Activated CD4-positive, alpha-beta memory T cell treated with anti-CD3 and anti-CD28 coated beads for 36 hours (primary cell): ENCODE measurements around the gene LMBRD2. TPM values are rescaled to one million over a fixed set of nuclear protein-coding genes. Genes with fewer than 3 reads are reported as not detected.
"Not testable (repeated sequence)": the region's sequence is repeated elsewhere in the genome, so short reads cannot be mapped to it uniquely, and the experiment has no call there.

Source experiments
- CTCF ChIA-PET: fragments of 350-600 bp; sonication (Branson Sonifier 250); formaldehyde crosslinking; loops from one replicate; lab custom pipeline; 2021; ENCODE audit warnings: antibody characterized with exemption, inconsistent platforms; lab: Charles Lee
- POLR2A ChIA-PET: fragments of 350-600 bp; sonication (Branson Sonifier 250); formaldehyde crosslinking; loops from one replicate; lab custom pipeline; 2021; ENCODE audit warnings: antibody characterized with exemption; lab: Charles Lee
- DNase-seq: peaks from one replicate; pipeline ENCODE4 v3.0.0-alpha.2; 2020
- H3K27ac Mint-ChIP-seq: one replicate; pipeline ENCODE4 v1.8.0; 2021; ENCODE audit warnings: mixed read lengths
- H3K27me3 Mint-ChIP-seq: one replicate; pipeline ENCODE4 v1.8.0; 2021; ENCODE audit warnings: mixed read lengths
- H3K36me3 Mint-ChIP-seq: one replicate; pipeline ENCODE4 v1.8.0; 2021; ENCODE audit warnings: mixed read lengths
- H3K4me1 Mint-ChIP-seq: one replicate; pipeline ENCODE4 v1.8.0; 2021; ENCODE audit warnings: low read depth, mixed read lengths
- H3K4me3 Mint-ChIP-seq: one replicate; pipeline ENCODE4 v1.8.0; 2021; ENCODE audit warnings: mild to moderate bottlenecking, mixed read lengths
- H3K9me3 Mint-ChIP-seq: one replicate; pipeline ENCODE4 v1.8.0; 2021; ENCODE audit warnings: mixed read lengths
- intact Hi-C: fragments of 100-400 bp; cut with micrococcal nuclease; formaldehyde crosslinking; loops from one replicate; pipeline ENCODE4 v1.15.1; 2023
- total RNA-seq, 2 experiments: library from RNA; stranded (reverse); gene quantifications; one replicate each; pipeline ENCODE4 v1.2.3, GENCODE V29; 2021

The LMBRD2 gene
- total RNA-seq, 2 experiments from 2014 or later: 8.1 to 10.0 TPM

GRCh38 chr5:36138900-36139683 lies 12.6 kb downstream of the LMBRD2 start:
- Mint-ChIP-seq H3K27ac (no peak overlapping the region), H3K4me1 (no peaks in the 10 kb centered on the region), H3K4me3 (no peak overlapping the region), H3K27me3 (no peaks in the 10 kb centered on the region), H3K9me3 (peaks cover 15% of the 10 kb centered on the region), H3K36me3 (peaks cover 38% of the 10 kb centered on the region)
- DNase-seq: no peak
- intact Hi-C loops: no loop called here
- ChIA-PET POLR2A (no interaction called here), CTCF (interaction anchor here (0.6 kb wide), 1 partner anchor 103 kb away, joined by 3 read pairs; no protein-coding TSS in a partner anchor)

- H3K27ac Mint-ChIP-seq: no peak overlapping the region
- no peaks in the 10 kb centered on the region for H3K4me1 Mint-ChIP-seq
- POLR2A ChIA-PET: no interaction called here
- intact Hi-C loops: no loop called here
- H3K27me3 Mint-ChIP-seq: no peaks in the 10 kb centered on the region
- no peak overlapping the region for H3K4me3 Mint-ChIP-seq
- peaks cover 46% of the 10 kb centered on the region for H3K36me3 Mint-ChIP-seq
- DNase-seq: no peak
- peaks cover 15% of the 10 kb centered on the region for H3K9me3 Mint-ChIP-seq
- CTCF ChIA-PET: no interaction called here
Observed at GRCh38 chr5:36136581-36136980, 15.1 kb downstream of the LMBRD2 start.

- intact Hi-C loops: no loop called here
- H3K4me1 Mint-ChIP-seq: no peaks in the 10 kb centered on the region
- peaks cover 45% of the 10 kb centered on the region for H3K36me3 Mint-ChIP-seq
- no peak overlapping the region for H3K27ac Mint-ChIP-seq
- peaks cover 15% of the 10 kb centered on the region for H3K9me3 Mint-ChIP-seq
- no peak overlapping the region for H3K4me3 Mint-ChIP-seq
- no peak for DNase-seq
- no peaks in the 10 kb centered on the region for H3K27me3 Mint-ChIP-seq
- ChIA-PET POLR2A (no interaction called here), CTCF (no interaction called here)
Observed at GRCh38 chr5:36135988-36136387, 15.7 kb downstream of the LMBRD2 start.

GRCh38 chr5:36133009-36133408 lies 18.7 kb downstream of the LMBRD2 start:
- intact Hi-C loops, H3K27ac Mint-ChIP-seq, CTCF ChIA-PET, H3K27me3 Mint-ChIP-seq, DNase-seq, H3K4me1 Mint-ChIP-seq, H3K4me3 Mint-ChIP-seq: not testable (repeated sequence)
- POLR2A ChIA-PET: interaction anchor here (0.6 kb wide), 2 partner anchors 374 to 1293 kb away, joined by 3 read pairs; no protein-coding TSS in a partner anchor
- peaks cover 45% of the 10 kb centered on the region for H3K36me3 Mint-ChIP-seq
- H3K9me3 Mint-ChIP-seq: peaks cover 12% of the 10 kb centered on the region

GRCh38 chr5:36129666-36130065 lies 22.0 kb downstream of the LMBRD2 start:
- DNase-seq, H3K27me3 Mint-ChIP-seq, POLR2A ChIA-PET, H3K27ac Mint-ChIP-seq, H3K4me1 Mint-ChIP-seq, CTCF ChIA-PET, H3K4me3 Mint-ChIP-seq, intact Hi-C loops: not testable (repeated sequence)
- Mint-ChIP-seq H3K9me3 (peaks cover 12% of the 10 kb centered on the region), H3K36me3 (peaks cover 45% of the 10 kb centered on the region)

GRCh38 chr5:36128795-36129194 lies 22.9 kb downstream of the LMBRD2 start:
- H3K4me1 Mint-ChIP-seq: peaks cover 6% of the 10 kb centered on the region
- peaks cover 12% of the 10 kb centered on the region for H3K9me3 Mint-ChIP-seq
- H3K27me3 Mint-ChIP-seq: no peaks in the 10 kb centered on the region
- POLR2A ChIA-PET: no interaction called here
- H3K27ac Mint-ChIP-seq: no peak overlapping the region
- intact Hi-C loops: no loop called here
- DNase-seq: no peak
- H3K36me3 Mint-ChIP-seq: peaks cover 43% of the 10 kb centered on the region
- H3K4me3 Mint-ChIP-seq: no peak overlapping the region
- CTCF ChIA-PET: no interaction called here

GRCh38 chr5:36125868-36126267 lies 25.8 kb downstream of the LMBRD2 start:
- Mint-ChIP-seq H3K4me3 (no peak overlapping the region), H3K27ac (no peak overlapping the region), H3K36me3 (peaks cover 33% of the 10 kb centered on the region), H3K4me1 (peaks cover 6% of the 10 kb centered on the region), H3K27me3 (no peaks in the 10 kb centered on the region), H3K9me3 (peaks cover 12% of the 10 kb centered on the region)
- ChIA-PET POLR2A (interaction anchor here (1.4 kb wide), 1 partner anchor 26 kb away, joined by 3 read pairs; the partner anchor contains the start of gene SKP2), CTCF (interaction anchor here (0.9 kb wide), 1 partner anchor 47 kb away, joined by 4 read pairs; no protein-coding TSS in a partner anchor)
- no peak for DNase-seq
- intact Hi-C loops: no loop called here

- ChIA-PET POLR2A (no interaction called here), CTCF (no interaction called here)
- Mint-ChIP-seq H3K4me3 (no peak overlapping the region), H3K27me3 (no peaks in the 10 kb centered on the region), H3K4me1 (no peaks in the 10 kb centered on the region), H3K27ac (no peak overlapping the region), H3K9me3 (no peaks in the 10 kb centered on the region), H3K36me3 (peaks cover 18% of the 10 kb centered on the region)
- intact Hi-C loops: no loop called here
- no peak for DNase-seq
Observed at GRCh38 chr5:36111238-36111637, 40.4 kb downstream of the LMBRD2 start.

- H3K36me3 Mint-ChIP-seq: peaks cover 25% of the 10 kb centered on the region
- ChIA-PET CTCF (no interaction called here), POLR2A (no interaction called here)
- no peaks in the 10 kb centered on the region for H3K27me3 Mint-ChIP-seq
- intact Hi-C loops: no loop called here
- no peak overlapping the region for H3K27ac Mint-ChIP-seq
- no peaks in the 10 kb centered on the region for H3K9me3 Mint-ChIP-seq
- no peaks in the 10 kb centered on the region for H3K4me1 Mint-ChIP-seq
- DNase-seq: no peak
- H3K4me3 Mint-ChIP-seq: no peak overlapping the region
Observed at GRCh38 chr5:36108758-36109460, 42.8 kb downstream of the LMBRD2 start.

GRCh38 chr5:36105819-36106218 lies 45.9 kb downstream of the LMBRD2 start:
- POLR2A ChIA-PET: no interaction called here
- Mint-ChIP-seq H3K36me3 (peaks cover 25% of the 10 kb centered on the region), H3K4me1 (no peaks in the 10 kb centered on the region), H3K27me3 (no peaks in the 10 kb centered on the region), H3K4me3 (no peak overlapping the region), H3K9me3 (no peaks in the 10 kb centered on the region), H3K27ac (no peak overlapping the region)
- DNase-seq: no peak
- intact Hi-C loops: no loop called here
- CTCF ChIA-PET: interaction anchor here (0.6 kb wide), 1 partner anchor 27 kb away, joined by 3 read pairs; no protein-coding TSS in a partner anchor

- ChIA-PET POLR2A (no interaction called here), CTCF (no interaction called here)
- Mint-ChIP-seq H3K36me3 (peaks cover 6% of the 10 kb centered on the region), H3K4me1 (no peaks in the 10 kb centered on the region), H3K4me3 (no peak overlapping the region), H3K9me3 (no peaks in the 10 kb centered on the region), H3K27ac (no peak overlapping the region), H3K27me3 (no peaks in the 10 kb centered on the region)
- DNase-seq: no peak
- intact Hi-C loops: no loop called here
Observed at GRCh38 chr5:36099748-36100147, 51.9 kb downstream of the LMBRD2 start.

- CTCF ChIA-PET: no interaction called here
- Mint-ChIP-seq H3K27ac (no peak overlapping the region), H3K27me3 (no peaks in the 10 kb centered on the region), H3K4me3 (no peak overlapping the region), H3K4me1 (no peaks in the 10 kb centered on the region), H3K36me3 (peaks cover 3% of the 10 kb centered on the region), H3K9me3 (peaks cover 3% of the 10 kb centered on the region)
- no peak for DNase-seq
- POLR2A ChIA-PET: no interaction called here
- intact Hi-C loops: no loop called here
Observed at GRCh38 chr5:36096486-36096885, 55.2 kb downstream of the LMBRD2 start.
